HepG2 (cell line): ENCODE results near the gene SPNS2. TPM values are rescaled to one million over a fixed set of nuclear protein-coding genes. Genes with fewer than 3 reads are reported as not detected.

Experiments used
- FOXA1 ChIP-seq, 2 experiments: fragments of 450-650 bp in 1 of 2; sonication (generic) in 1 of 2; formaldehyde crosslinking in 1 of 2; IDR thresholded peaks; 2 replicates each; pipeline versions ENCODE4 v1.4.0 to v1.6.1; 2016 to 2020; ENCODE audit warnings: missing genetic modification reagents in 1 of 2
- GLMP ChIP-seq: sonication (generic); formaldehyde crosslinking; IDR thresholded peaks from 2 replicates; pipeline ENCODE4 v1.9.0; 2021; ENCODE audit warnings: missing genetic modification reagents, mild to moderate bottlenecking, borderline replicate concordance
- HNF4A ChIP-seq: sonication (generic); formaldehyde crosslinking; IDR thresholded peaks from 2 replicates; pipeline ENCODE4 v1.4.0; 2020; ENCODE audit warnings: missing genetic modification reagents
- LBX2 ChIP-seq: sonication (generic); formaldehyde crosslinking; IDR thresholded peaks from 2 replicates; pipeline ENCODE4 v1.5.0; 2020; ENCODE audit warnings: missing genetic modification reagents, mild to moderate bottlenecking, borderline replicate concordance
- RAD51 ChIP-seq: fragments of 450-650 bp; IDR thresholded peaks from 2 replicates; pipeline ENCODE4 v1.6.1; 2016; ENCODE audit warnings: borderline replicate concordance
- SALL1 ChIP-seq: sonication (generic); formaldehyde crosslinking; IDR thresholded peaks from 2 replicates; pipeline ENCODE4 v1.8.0; 2022; ENCODE audit warnings: mild to moderate bottlenecking, missing genetic modification reagents
- SP4 ChIP-seq: sonication (generic); formaldehyde crosslinking; IDR thresholded peaks from 2 replicates; pipeline ENCODE4 v1.8.1; 2023; ENCODE audit warnings: mild to moderate bottlenecking, missing genetic modification reagents
- TBL1XR1 ChIP-seq: fragments of 150-350 bp; IDR thresholded peaks from 2 replicates; pipeline ENCODE4 v1.6.1; 2014; ENCODE audit warnings: borderline replicate concordance, low read length; ENCODE audit not compliant: partially characterized antibody
- ZNF10 ChIP-seq: sonication (generic); formaldehyde crosslinking; IDR thresholded peaks from 2 replicates; pipeline ENCODE4 v1.4.0; 2020; ENCODE audit warnings: mild to moderate bottlenecking, low read depth, missing genetic modification reagents, borderline replicate concordance
- ZNF234 ChIP-seq: sonication (generic); formaldehyde crosslinking; conservative IDR thresholded peaks from 2 replicates; pipeline ENCODE4 v1.5.1; 2020; ENCODE audit warnings: mild to moderate bottlenecking, missing genetic modification reagents
- ZNF572 ChIP-seq: sonication (generic); formaldehyde crosslinking; IDR thresholded peaks from 2 replicates; pipeline ENCODE4 v1.5.1; 2020; ENCODE audit warnings: mild to moderate bottlenecking, missing genetic modification reagents
- ZNF678 ChIP-seq: sonication (generic); formaldehyde crosslinking; IDR thresholded peaks from 2 replicates; pipeline ENCODE4 v1.4.0; 2020; ENCODE audit warnings: mild to moderate bottlenecking, missing genetic modification reagents
- polyA plus RNA-seq, 8 experiments: library from polyadenylated mRNA; depleted of rRNA in 3 of 8; stranded (reverse) in 7 of 8; unstranded in 1 of 8; fragments of >200 nt; fragmentation: Illumina TruSeq in 4 of 8; extraction: Trizol in 4 of 8; gene quantifications; 2 replicates each; pipeline versions ENCODE4 v1.2.1 to v1.2.3, GENCODE V29; 2011 to 2016; ENCODE audit warnings: low read depth in 4 of 8, missing spikeins in 1 of 8, mixed read lengths in 1 of 8; ENCODE audit not compliant: insufficient read depth in 1 of 8
- total RNA-seq, 5 experiments: library from RNA; depleted of rRNA; stranded (reverse); fragments of >200 nt; fragmentation: Illumina TruSeq; extraction: Trizol; gene quantifications; 2 replicates each; pipeline ENCODE4 v1.2.3, GENCODE V29; 2016; ENCODE audit warnings: low read depth in 1 of 5

The SPNS2 gene
- total and polyA plus RNA-seq, 2 of the 13 experiments (the other 11 are each of a cell fraction or from before 2014, with no cell fraction given): 0.01 TPM; not detected in 1

GRCh38 chr17:4560837-4561256 is 62.2 kb downstream of the SPNS2 start (continued):
- TF ChIP-seq LBX2 (CRISPR knock-in tag) (no peak), GLMP (no peak), ZNF678 (no peak), ZNF10 (CRISPR knock-in tag) (no peak), ZNF572 (CRISPR knock-in tag) (no peak), HNF4A (CRISPR knock-in tag) (peak; percentile 68), FOXA1 (IDR thresholded peaks at IDR 0.05) (no peak), FOXA1 (CRISPR knock-in tag; IDR thresholded peaks at IDR 0.05) (no peak), SALL1 (CRISPR knock-in tag) (peak; percentile 19; the same call in 1 of the 2 replicates), SP4 (CRISPR knock-in tag) (no peak), ZNF234 (CRISPR knock-in tag) (no peak), RAD51 (0 out of 2 replicates have a peak, but pooled peaks have one; percentile 21), TBL1XR1 (no peak)
